PC-9 (cell line): Measurements from ENCODE around the gene HHEX.

ENCODE experiments used
- CTCF ChIP-seq: fragments of 200-600 bp; sonication (generic); conservative IDR thresholded peaks from 2 replicates; pipeline ENCODE4 v1.6.1; 2017; ENCODE audit warnings: mixed run types, antibody characterized with exemption, mild to moderate bottlenecking, moderate library complexity
- EZH2 ChIP-seq: fragments of 200-600 bp; sonication (generic); IDR thresholded peaks from 2 replicates; pipeline ENCODE4 v1.8.0; 2017; ENCODE audit warnings: antibody characterized with exemption, low read depth

DNA sequence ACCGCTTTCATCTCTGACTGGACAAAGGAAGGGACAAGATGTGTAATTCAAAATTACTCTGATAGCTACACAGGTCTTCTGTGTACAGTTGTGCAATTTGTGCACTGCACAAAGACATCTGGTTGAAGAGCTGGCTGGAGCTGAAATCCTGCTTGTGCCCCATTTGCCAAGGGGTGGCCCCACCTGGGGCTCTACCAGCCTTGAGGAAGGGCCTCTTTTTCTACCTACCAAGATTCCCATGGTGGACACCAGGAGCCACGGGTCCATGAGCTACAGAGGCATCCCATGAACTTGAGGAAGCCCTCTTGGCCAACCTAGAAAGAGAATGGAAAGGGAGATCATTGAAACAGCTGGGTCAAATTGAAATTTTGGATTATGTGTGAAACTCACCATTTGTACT is 43.2 kb downstream of the HHEX start:
- TF ChIP-seq CTCF (no peak), EZH2 (no peak)
